ENCODE data around the gene RPL12. TPM values are rescaled to one million over a fixed set of nuclear protein-coding genes. Genes with fewer than 3 reads are reported as not detected.
"Not testable (repeated sequence)": the region's sequence is repeated elsewhere in the genome, so short reads cannot be mapped to it uniquely, and the experiment has no call there.

The RPL12 gene
- total RNA-seq, 1 donor from 2014 or later: 2,572 TPM

GRCh38 chr9:127473501-127473900, 22.3 kb upstream of the RPL12 start:
- TF ChIP-seq POLR2A (IDR thresholded peaks at IDR 0.05): no peak
- no peak for TF ChIP-seq CTCF (IDR thresholded peaks at IDR 0.05)
- no peak for TF ChIP-seq POLR2AphosphoS5 (IDR thresholded peaks at IDR 0.05; ENCODE audit: insufficient read depth in 1 of 2, low read depth in 1 of 2)
- Histone ChIP-seq H3K4me3 (no peak overlapping the region), H3K9me3 (no peaks in the 10 kb centered on the region), H3K27me3 (no peaks in the 10 kb centered on the region), H3K27ac (no peak overlapping the region), H3K4me1 (no peaks in the 10 kb centered on the region), H3K36me3 (peaks cover 0 to 20% of the 10 kb centered on the region in 2 donors)
- intact Hi-C loops (cut with DNase I): no loop called here
- no peak for DNase-seq (ENCODE audit: extremely low spot score in 2 of 2)

- TF ChIP-seq POLR2AphosphoS5 (IDR thresholded peaks at IDR 0.05; ENCODE audit: insufficient read depth in 1 of 2, low read depth in 1 of 2): no peak
- no peak for TF ChIP-seq POLR2A (IDR thresholded peaks at IDR 0.05)
- no peak for TF ChIP-seq CTCF (IDR thresholded peaks at IDR 0.05)
These were observed 19.5 kb upstream of the RPL12 start for GRCh38 chr9:127470662-127471061.

GRCh38 chr9:127467621-127468020, 16.4 kb upstream of the RPL12 start:
- DNase-seq (ENCODE audit: extremely low spot score in 2 of 2): no peak
- Histone ChIP-seq H3K4me3 (no peak overlapping the region), H3K27ac (no peak overlapping the region), H3K4me1 (no peaks in the 10 kb centered on the region), H3K27me3 (no peaks in the 10 kb centered on the region), H3K9me3 (no peaks in the 10 kb centered on the region), H3K36me3 (peaks cover 0 to 29% of the 10 kb centered on the region in 2 donors)
- TF ChIP-seq POLR2AphosphoS5 (IDR thresholded peaks at IDR 0.05; ENCODE audit: insufficient read depth in 1 of 2, low read depth in 1 of 2) (no peak), POLR2A (IDR thresholded peaks at IDR 0.05) (no peak)
- intact Hi-C loops (cut with DNase I): no loop called here

More at GRCh38 chr9:127470662-127471061, 19.5 kb upstream of the RPL12 start:
- H3K36me3 ChIP-seq: peaks cover 0 to 31% of the 10 kb centered on the region in 2 donors
- intact Hi-C loops (cut with DNase I): no loop called here
- H3K4me1 ChIP-seq: no peaks in the 10 kb centered on the region
- H3K9me3 ChIP-seq: no peaks in the 10 kb centered on the region
- no peak overlapping the region for H3K27ac ChIP-seq
- no peak overlapping the region for H3K4me3 ChIP-seq
- no peaks in the 10 kb centered on the region for H3K27me3 ChIP-seq
- no peak for DNase-seq (ENCODE audit: extremely low spot score in 2 of 2)

GRCh38 chr9:127466407-127466917, 15.3 kb upstream of the RPL12 start:
- H3K27me3 ChIP-seq; H3K9me3 ChIP-seq; H3K27ac ChIP-seq; H3K4me1 ChIP-seq; H3K4me3 ChIP-seq; DNase-seq (ENCODE audit: extremely low spot score in 2 of 2); intact Hi-C loops (cut with DNase I): not testable (repeated sequence)
- H3K36me3 ChIP-seq: peaks cover 0 to 41% of the 10 kb centered on the region in 2 donors

- H3K27me3 ChIP-seq: no peaks in the 10 kb centered on the region
- H3K36me3 ChIP-seq: peaks cover 0 to 64% of the 10 kb centered on the region in 2 donors
- no peak overlapping the region for H3K4me3 ChIP-seq
- no peak for DNase-seq (ENCODE audit: extremely low spot score in 2 of 2)
- H3K9me3 ChIP-seq: no peaks in the 10 kb centered on the region
- H3K4me1 ChIP-seq: no peaks in the 10 kb centered on the region
- no peak overlapping the region for H3K27ac ChIP-seq
- intact Hi-C loops (cut with DNase I): no loop called here
- no peak for TF ChIP-seq POLR2AphosphoS5 (IDR thresholded peaks at IDR 0.05; ENCODE audit: insufficient read depth in 1 of 2, low read depth in 1 of 2)
- no peak for TF ChIP-seq CTCF (IDR thresholded peaks at IDR 0.05)
- no peak for TF ChIP-seq POLR2A (IDR thresholded peaks at IDR 0.05)
These were observed 12.7 kb upstream of the RPL12 start for GRCh38 chr9:127463911-127464310.

GRCh38 chr9:127463382-127463781, 12.2 kb upstream of the RPL12 start:
- DNase-seq (ENCODE audit: extremely low spot score in 2 of 2): no peak
- H3K36me3 ChIP-seq: peaks cover 0 to 66% of the 10 kb centered on the region in 2 donors

More at GRCh38 chr9:127463382-127463781, 12.2 kb upstream of the RPL12 start:
- H3K27ac ChIP-seq: no peak overlapping the region
- TF ChIP-seq CTCF (IDR thresholded peaks at IDR 0.05) (no peak), POLR2A (IDR thresholded peaks at IDR 0.05) (no peak), POLR2AphosphoS5 (IDR thresholded peaks at IDR 0.05; ENCODE audit: insufficient read depth in 1 of 2, low read depth in 1 of 2) (no peak)
- H3K9me3 ChIP-seq: no peaks in the 10 kb centered on the region
- no peaks in the 10 kb centered on the region for H3K4me1 ChIP-seq
- intact Hi-C loops (cut with DNase I): no loop called here
- no peak overlapping the region for H3K4me3 ChIP-seq
- no peaks in the 10 kb centered on the region for H3K27me3 ChIP-seq
